Type B pancreatic cell (in vitro differentiated cells): ENCODE data around the gene NOTUM. TPM values are rescaled to one million over a fixed set of nuclear protein-coding genes. Genes with fewer than 3 reads are reported as not detected.
"Not testable (repeated sequence)": the region's sequence is repeated elsewhere in the genome, so short reads cannot be mapped to it uniquely, and the experiment has no call there.

ENCODE experiments used
- DNase-seq: peaks from one replicate; pipeline ENCODE4 v3.0.0; 2021; ENCODE audit warnings: mixed read lengths; ENCODE audit not compliant: unreplicated experiment; ENCODE audit errors: extremely low spot score
- H3K27ac Mint-ChIP-seq: 2 replicates; pipeline ENCODE4 v1.8.0; 2021; ENCODE audit warnings: mild to moderate bottlenecking, mixed read lengths
- H3K27me3 Mint-ChIP-seq: 2 replicates; pipeline ENCODE4 v1.8.0; 2021; ENCODE audit warnings: mixed read lengths
- H3K36me3 Mint-ChIP-seq: 2 replicates; pipeline ENCODE4 v1.8.0; 2021; ENCODE audit warnings: mixed read lengths
- H3K4me1 Mint-ChIP-seq: one replicate; pipeline ENCODE4 v1.8.0; 2021; ENCODE audit warnings: mixed read lengths; ENCODE audit not compliant: unreplicated experiment
- H3K4me3 Mint-ChIP-seq: 2 replicates; pipeline ENCODE4 v1.8.0; 2021; ENCODE audit warnings: mild to moderate bottlenecking, mixed read lengths
- H3K9me3 Mint-ChIP-seq: 2 replicates; pipeline ENCODE4 v1.8.0; 2021; ENCODE audit warnings: mixed read lengths
- total RNA-seq: library from RNA; stranded (reverse); gene quantifications from 2 replicates; pipeline ENCODE4 v1.2.1, GENCODE V29; 2021; ENCODE audit warnings: low replicate concordance
- TF ChIP-seq, protein P1 (sequence below): fragments of 200-600 bp; sonication (generic); conservative IDR thresholded peaks from 2 replicates; pipeline ENCODE4 v1.5.0; 2021; ENCODE audit warnings: antibody characterized with exemption, mild to moderate bottlenecking

Gene NOTUM
- total RNA-seq, 1 donor from 2014 or later = 3.2 TPM

DNA sequence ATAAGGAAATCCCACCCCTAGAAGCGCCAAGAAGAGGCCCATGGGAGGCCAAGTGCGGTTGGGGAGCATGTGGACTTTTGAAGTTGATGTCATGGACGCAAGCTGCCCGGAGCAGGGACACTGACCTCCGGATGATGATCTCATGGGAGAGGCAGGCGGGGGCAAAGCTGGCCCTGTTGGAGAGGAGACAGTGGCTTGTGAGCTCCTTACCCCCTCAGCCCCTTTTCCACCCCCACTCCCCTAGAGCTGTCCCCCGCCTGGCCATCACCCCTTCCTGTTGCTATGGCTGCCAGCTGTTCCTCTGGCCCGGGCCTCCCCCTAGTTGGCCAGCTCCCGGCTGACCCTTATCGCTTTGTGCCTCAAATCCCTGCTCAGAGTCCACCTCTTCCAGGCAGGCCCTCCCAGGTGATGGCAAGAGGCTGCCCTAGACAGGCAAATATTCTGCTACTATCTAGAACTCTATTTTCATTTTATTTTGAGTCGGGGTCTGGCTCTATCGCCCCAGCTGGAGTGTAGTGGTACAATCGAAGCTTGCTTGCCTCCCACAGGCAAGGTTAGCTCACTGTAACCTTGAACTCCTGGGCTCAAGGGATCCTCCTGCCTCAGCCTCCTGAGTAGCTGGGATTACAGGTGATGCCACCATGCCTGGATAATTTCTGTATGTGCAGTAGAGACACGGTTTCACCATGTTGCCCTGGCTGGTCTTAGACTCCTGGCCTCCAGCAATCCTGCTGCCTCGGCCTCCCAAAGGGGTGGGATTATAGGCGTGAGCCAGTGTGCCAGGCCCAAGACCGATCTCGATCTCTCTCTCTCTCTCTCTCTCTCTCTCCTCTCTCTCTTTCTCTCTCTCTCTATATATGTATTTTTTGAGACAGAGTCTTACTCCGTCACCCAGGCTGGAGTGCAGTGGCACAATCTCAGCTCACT lies 6.6 kb downstream of the NOTUM start:
- Mint-ChIP-seq H3K4me3 (no peak overlapping the region), H3K4me1 (peaks cover 3% of the 10 kb centered on the region), H3K9me3 (no peaks in the 10 kb centered on the region), H3K27ac (no peak overlapping the region), H3K36me3 (no peaks in the 10 kb centered on the region), H3K27me3 (peaks cover 24% of the 10 kb centered on the region)
- TF ChIP-seq, protein P1, sequence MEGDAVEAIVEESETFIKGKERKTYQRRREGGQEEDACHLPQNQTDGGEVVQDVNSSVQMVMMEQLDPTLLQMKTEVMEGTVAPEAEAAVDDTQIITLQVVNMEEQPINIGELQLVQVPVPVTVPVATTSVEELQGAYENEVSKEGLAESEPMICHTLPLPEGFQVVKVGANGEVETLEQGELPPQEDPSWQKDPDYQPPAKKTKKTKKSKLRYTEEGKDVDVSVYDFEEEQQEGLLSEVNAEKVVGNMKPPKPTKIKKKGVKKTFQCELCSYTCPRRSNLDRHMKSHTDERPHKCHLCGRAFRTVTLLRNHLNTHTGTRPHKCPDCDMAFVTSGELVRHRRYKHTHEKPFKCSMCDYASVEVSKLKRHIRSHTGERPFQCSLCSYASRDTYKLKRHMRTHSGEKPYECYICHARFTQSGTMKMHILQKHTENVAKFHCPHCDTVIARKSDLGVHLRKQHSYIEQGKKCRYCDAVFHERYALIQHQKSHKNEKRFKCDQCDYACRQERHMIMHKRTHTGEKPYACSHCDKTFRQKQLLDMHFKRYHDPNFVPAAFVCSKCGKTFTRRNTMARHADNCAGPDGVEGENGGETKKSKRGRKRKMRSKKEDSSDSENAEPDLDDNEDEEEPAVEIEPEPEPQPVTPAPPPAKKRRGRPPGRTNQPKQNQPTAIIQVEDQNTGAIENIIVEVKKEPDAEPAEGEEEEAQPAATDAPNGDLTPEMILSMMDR = no peak
- DNase-seq = no peak

DNA sequence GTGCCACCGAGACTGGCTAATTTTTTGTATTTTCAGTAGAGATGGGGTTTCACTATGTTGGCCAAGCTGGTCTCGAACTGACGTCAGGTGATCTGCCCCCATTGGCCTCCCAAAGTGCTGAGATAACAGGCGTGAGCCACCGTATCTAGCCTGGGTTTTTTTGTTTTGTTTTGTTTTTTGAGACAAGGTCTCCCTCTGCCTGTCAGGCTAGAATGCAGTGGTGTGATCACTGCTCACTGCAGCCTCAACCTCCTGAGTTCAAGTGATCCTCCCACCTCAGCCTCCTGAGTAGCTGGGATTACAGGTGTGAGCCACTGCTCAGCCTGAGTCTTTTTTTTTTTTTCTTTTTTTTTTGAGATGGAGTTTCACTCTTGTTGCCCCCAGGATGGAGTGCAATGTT lies 7.5 kb downstream of the NOTUM start:
- not testable (repeated sequence) for DNase-seq, H3K27ac Mint-ChIP-seq, H3K4me1 Mint-ChIP-seq, H3K36me3 Mint-ChIP-seq, H3K9me3 Mint-ChIP-seq, H3K4me3 Mint-ChIP-seq
- TF ChIP-seq, protein P1 = peak; percentile 22
- H3K27me3 Mint-ChIP-seq = peaks cover 17% of the 10 kb centered on the region

DNA sequence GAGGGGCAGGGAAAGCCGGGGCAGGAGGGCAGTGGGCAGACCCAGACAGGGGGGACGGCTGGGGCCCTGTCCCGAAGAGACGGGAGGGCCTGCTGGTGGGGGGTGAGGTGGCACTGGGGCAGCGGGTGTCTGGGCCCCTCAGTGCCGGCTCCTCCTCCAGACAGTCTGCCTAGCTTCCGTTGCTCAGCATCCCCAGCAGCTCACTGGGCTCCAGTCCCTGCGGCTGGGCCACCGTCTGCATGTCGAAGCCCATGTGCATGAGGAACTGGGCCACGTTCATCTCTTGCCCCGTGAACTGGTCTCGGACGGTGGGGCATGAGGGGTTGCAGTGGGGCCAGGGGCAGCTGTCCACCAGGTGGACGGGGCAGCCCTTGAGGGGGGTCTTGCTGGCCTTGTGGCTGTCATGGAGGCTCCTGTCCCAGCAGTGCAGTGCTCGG lies 8.2 kb downstream of the NOTUM start:
- TF ChIP-seq, protein P1 = no peak
- peaks cover 3% of the 10 kb centered on the region for H3K4me1 Mint-ChIP-seq
- H3K4me3 Mint-ChIP-seq = no peak overlapping the region
- no peaks in the 10 kb centered on the region for H3K36me3 Mint-ChIP-seq
- H3K27ac Mint-ChIP-seq = no peak overlapping the region
- H3K27me3 Mint-ChIP-seq = peaks cover 11% of the 10 kb centered on the region
- DNase-seq = peak; percentile 69
- H3K9me3 Mint-ChIP-seq = no peaks in the 10 kb centered on the region

DNA sequence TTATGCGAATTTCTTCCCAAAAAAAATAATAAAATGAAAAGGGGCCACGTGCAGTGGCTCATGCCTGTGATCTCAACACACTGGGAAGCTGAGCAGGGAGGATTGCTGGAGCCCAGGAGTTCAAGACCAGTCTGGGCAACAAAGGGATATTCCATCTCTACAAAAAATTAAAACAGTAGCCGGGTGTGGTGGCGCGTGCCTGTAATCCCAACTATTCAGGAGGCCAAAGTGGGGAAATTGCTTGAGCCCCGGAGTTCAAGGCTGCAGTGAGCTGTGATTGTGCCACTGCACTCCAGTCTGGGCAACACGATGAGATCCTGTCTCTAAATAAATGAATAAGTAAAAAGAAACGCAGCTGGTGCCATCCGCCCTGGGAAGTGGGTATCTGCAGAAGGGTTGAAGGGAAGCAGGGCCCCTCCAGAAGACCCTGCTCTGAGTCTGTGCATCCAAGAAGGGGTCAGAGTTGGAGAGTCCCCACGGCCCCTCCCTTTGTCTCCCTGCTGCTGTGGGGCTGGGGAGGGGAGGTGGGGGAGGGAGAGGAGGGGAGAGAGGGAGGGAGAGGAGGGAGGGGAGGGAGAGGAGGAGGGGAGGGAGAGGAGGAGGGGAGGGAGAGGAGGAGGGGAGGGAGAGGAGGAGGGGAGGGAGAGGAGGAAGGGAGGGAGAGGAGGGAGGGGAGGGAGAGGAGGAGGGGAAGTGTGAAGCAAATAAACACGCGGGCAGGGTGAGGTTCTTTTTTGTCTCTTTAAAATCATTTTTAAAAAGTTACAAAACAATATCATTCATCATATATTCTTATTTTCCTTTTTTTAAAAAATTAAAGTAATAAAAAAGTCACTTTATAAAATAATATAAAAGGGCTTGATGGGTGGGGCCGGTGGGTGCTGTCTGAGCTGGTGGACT lies 9.0 kb downstream of the NOTUM start:
- no peak for DNase-seq
- no peaks in the 10 kb centered on the region for H3K36me3 Mint-ChIP-seq
- TF ChIP-seq, protein P1 = no peak
- H3K27me3 Mint-ChIP-seq = peaks cover 4% of the 10 kb centered on the region
- no peak overlapping the region for H3K27ac Mint-ChIP-seq
- no peaks in the 10 kb centered on the region for H3K4me1 Mint-ChIP-seq
- no peak overlapping the region for H3K4me3 Mint-ChIP-seq
- H3K9me3 Mint-ChIP-seq = no peaks in the 10 kb centered on the region

DNA sequence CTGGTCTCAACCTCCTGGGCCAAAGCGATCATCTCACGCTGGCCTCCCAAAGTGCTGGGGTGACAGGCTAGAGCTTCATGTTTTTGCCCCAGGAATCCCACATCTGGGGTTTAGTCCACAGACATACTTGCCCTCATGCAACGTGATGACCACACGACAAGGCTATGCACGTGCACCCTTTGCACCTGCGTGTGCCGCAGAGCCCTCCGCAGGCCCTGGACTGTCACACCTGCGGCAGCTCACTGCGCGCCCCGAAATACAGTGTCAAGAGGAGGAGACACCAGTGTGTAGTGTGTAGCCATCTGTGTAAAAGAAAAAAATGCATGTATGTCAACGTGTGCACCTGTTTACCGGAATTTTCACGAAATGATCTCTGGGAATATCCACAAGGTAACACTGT lies 10.5 kb downstream of the NOTUM start:
- TF ChIP-seq, protein P1 = no peak
- H3K9me3 Mint-ChIP-seq = no peaks in the 10 kb centered on the region
- no peak for DNase-seq
- H3K27me3 Mint-ChIP-seq = peaks cover 4% of the 10 kb centered on the region
- H3K4me1 Mint-ChIP-seq = no peaks in the 10 kb centered on the region
- no peak overlapping the region for H3K4me3 Mint-ChIP-seq
- no peaks in the 10 kb centered on the region for H3K36me3 Mint-ChIP-seq
- H3K27ac Mint-ChIP-seq = no peak overlapping the region
